Hippocampal formation (tissue), 2 donors: Measurements from ENCODE around the gene LDHAL6B.

Source experiments
- DNase-seq, 2 donors: peaks; one replicate each; lab custom pipeline; 2025; lab: John Stamatoyannopoulos, UW

Gene LDHAL6B

GRCh38 chr15:59251001-59251845 lies 44.6 kb downstream of the LDHAL6B start:
- no peak for DNase-seq

DNA sequence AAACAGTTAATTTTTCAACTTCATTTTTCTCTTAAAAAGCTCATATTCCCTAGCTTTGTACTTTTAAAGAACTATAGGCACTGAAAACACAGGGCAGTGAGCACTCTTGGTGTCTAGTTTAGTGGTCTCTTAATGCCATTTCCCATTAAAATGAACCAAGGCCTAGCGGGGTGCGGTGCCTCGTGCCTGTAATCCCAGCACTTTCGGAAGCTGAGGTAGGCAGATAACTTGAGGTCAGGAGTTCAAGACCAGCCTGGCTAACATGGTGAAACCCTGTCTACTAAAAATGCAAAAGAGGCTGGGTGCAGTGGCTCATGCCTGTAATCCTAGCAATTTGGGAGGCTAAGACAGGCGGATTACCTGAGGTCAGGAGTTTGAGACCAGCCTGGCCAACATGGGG lies 45.5 kb downstream of the LDHAL6B start:
- DNase-seq = no peak

- DNase-seq = no peak
Observed at GRCh38 chr15:59255680-59256336, 49.2 kb downstream of the LDHAL6B start.

GRCh38 chr15:59256482-59256881 lies 49.8 kb downstream of the LDHAL6B start:
- no peak for DNase-seq

DNA sequence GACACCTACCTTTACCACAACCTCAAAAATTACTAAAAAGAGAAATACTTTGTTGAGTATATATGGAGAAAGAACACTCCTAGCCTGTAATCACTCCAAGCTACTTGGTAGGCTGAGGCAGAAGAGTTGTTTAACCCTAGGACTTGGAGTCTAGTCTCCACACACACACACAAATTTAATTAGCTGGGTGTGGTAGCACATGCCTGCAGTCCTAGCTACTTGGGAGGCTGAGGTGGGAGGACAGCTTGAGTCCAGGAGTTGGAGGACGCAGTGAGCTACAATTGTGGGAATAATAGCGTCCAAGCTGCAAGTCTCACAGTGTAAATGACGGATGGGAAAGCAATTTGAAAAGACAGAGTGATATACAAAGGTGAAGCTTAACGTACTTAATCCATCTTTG lies 50.5 kb downstream of the LDHAL6B start:
- no peak for DNase-seq
